ENCODE data around the gene VPS13C.
A peak's percentile ranks its signal among the peaks of the same experiment; 100 is the strongest.

The VPS13C gene

DNA sequence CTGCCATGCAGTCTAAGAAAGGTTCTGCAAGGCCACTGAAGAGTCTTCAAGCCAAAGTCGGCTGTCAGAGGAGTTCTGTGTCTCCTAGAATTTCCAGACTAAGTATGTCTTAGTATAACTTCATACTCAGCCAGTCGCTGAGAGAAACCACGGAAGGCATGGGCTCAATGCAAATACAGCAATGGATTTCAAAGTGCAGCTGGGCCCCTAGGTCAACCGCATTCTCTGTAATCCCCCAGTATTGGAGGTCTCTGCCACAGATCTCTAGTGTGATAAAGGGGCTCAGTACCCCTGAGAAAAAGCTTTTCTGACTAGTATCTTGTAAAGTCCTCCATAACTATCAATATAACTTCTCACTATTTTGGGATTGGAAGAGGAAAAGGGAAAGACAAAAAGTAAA, 208.3 kb downstream of the VPS13C start:
- Histone ChIP-seq H2BK15ac (ENCODE audit: low read depth, poor library complexity, severe bottlenecking) (no peak overlapping the region), H2BK120ac (ENCODE audit: low read depth, low read length) (no peak overlapping the region), H3K18ac (ENCODE audit: low read depth in 1 of 2, low read length in 2 of 2) (no peak overlapping the region), H3K36me3 (ENCODE audit: control insufficient read depth in 1 of 2, insufficient read depth in 2 of 2, low read depth in 1 of 2, low read length in 2 of 2) (peaks cover 7 to 45% of the 10 kb centered on the region in 2 experiments), H3K23ac (ENCODE audit: low read length in 2 of 2) (no peak overlapping the region), H3K14ac (ENCODE audit: low read length in 2 of 2) (no peak overlapping the region), H2AK5ac (ENCODE audit: low read length, severe bottlenecking) (no peak overlapping the region), H4K91ac (ENCODE audit: low read length) (no peak overlapping the region), H3K4me3 (ENCODE audit: insufficient read depth in 1 of 2, low read depth in 1 of 2, low read length in 2 of 2) (no peak overlapping the region), H3K27ac (ENCODE audit: low read length, poor library complexity, severe bottlenecking) (no peak overlapping the region), H3K9ac (ENCODE audit: low read length) (no peak overlapping the region), H3K27me3 (ENCODE audit: control insufficient read depth in 1 of 2, insufficient read depth in 1 of 2, low read length in 2 of 2) (no peaks in the 10 kb centered on the region), H3K9me3 (ENCODE audit: control insufficient read depth, low read length) (no peaks in the 10 kb centered on the region), H2AFZ (ENCODE audit: low read depth, low read length) (no peak overlapping the region), H3K4me2 (ENCODE audit: low read length, poor library complexity, severe bottlenecking) (no peak overlapping the region), H3K4ac (ENCODE audit: low read depth in 1 of 2, low read length in 2 of 2) (no peak overlapping the region), H3K79me1 (replicated peaks; ENCODE audit: low read length, poor library complexity, severe bottlenecking) (no peaks in the 10 kb centered on the region), H3K4me1 (ENCODE audit: control insufficient read depth, insufficient read depth, low read depth, low read length) (no peaks in the 10 kb centered on the region), H2BK5ac (ENCODE audit: low read depth, low read length, poor library complexity, severe bottlenecking) (no peak overlapping the region), H2BK12ac (ENCODE audit: low read length in 2 of 2) (no peak overlapping the region), H4K8ac (ENCODE audit: low read length) (no peak overlapping the region)
- no peak for DNase-seq
- WGBS: 93% methylated on average over 4 of the region's 4 CpGs

GRCh38 chr15:61849447-61849846, 210.8 kb downstream of the VPS13C start:
- Histone ChIP-seq H3K18ac (ENCODE audit: low read depth in 1 of 2, low read length in 2 of 2) (no peak overlapping the region), H3K36me3 (ENCODE audit: control insufficient read depth in 1 of 2, insufficient read depth in 2 of 2, low read depth in 1 of 2, low read length in 2 of 2) (peaks cover 7 to 30% of the 10 kb centered on the region in 2 experiments), H2BK5ac (ENCODE audit: low read depth, low read length, poor library complexity, severe bottlenecking) (no peak overlapping the region), H3K79me1 (replicated peaks; ENCODE audit: low read length, poor library complexity, severe bottlenecking) (no peaks in the 10 kb centered on the region), H3K4me2 (ENCODE audit: low read length, poor library complexity, severe bottlenecking) (no peak overlapping the region), H2AFZ (ENCODE audit: low read depth, low read length) (no peak overlapping the region), H3K4ac (ENCODE audit: low read depth in 1 of 2, low read length in 2 of 2) (no peak overlapping the region), H4K91ac (ENCODE audit: low read length) (no peak overlapping the region), H3K14ac (ENCODE audit: low read length in 2 of 2) (no peak overlapping the region), H3K27ac (ENCODE audit: low read length, poor library complexity, severe bottlenecking) (no peak overlapping the region), H2BK15ac (ENCODE audit: low read depth, poor library complexity, severe bottlenecking) (no peak overlapping the region), H4K8ac (ENCODE audit: low read length) (no peak overlapping the region), H3K27me3 (ENCODE audit: control insufficient read depth in 1 of 2, insufficient read depth in 1 of 2, low read length in 2 of 2) (no peaks in the 10 kb centered on the region), H3K9ac (ENCODE audit: low read length) (no peak overlapping the region), H3K23ac (ENCODE audit: low read length in 2 of 2) (no peak overlapping the region), H3K9me3 (ENCODE audit: control insufficient read depth, low read length) (no peaks in the 10 kb centered on the region), H2AK5ac (ENCODE audit: low read length, severe bottlenecking) (no peak overlapping the region), H2BK120ac (ENCODE audit: low read depth, low read length) (no peak overlapping the region), H3K4me3 (ENCODE audit: insufficient read depth in 1 of 2, low read depth in 1 of 2, low read length in 2 of 2) (no peak overlapping the region), H2BK12ac (ENCODE audit: low read length in 2 of 2) (no peak overlapping the region), H3K4me1 (ENCODE audit: control insufficient read depth, insufficient read depth, low read depth, low read length) (no peaks in the 10 kb centered on the region)
- WGBS: 100% methylated on average over 1 of the region's 1 CpG
- no peak for DNase-seq

DNA sequence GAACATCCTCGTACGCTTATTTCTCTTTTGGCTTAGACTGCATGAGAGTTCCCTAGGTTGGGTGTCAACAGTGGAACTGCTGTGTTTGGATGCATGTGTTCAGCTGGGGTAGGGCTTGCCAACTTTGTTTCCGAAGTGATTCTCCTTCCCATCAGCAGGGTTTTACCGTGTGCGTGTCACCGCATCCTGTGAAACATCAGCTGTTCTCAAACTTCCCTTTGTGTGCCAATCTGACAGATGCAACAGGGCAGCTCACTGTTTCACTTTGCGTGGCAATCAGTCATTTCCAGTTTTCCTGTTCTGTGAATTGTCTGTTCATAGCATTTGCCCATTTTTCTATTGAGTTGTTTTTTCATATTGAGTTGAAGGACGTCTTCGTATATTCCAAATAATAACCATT, 218.8 kb downstream of the VPS13C start:
- Histone ChIP-seq H4K91ac (ENCODE audit: low read length) (no peak overlapping the region), H3K79me1 (replicated peaks; ENCODE audit: low read length, poor library complexity, severe bottlenecking) (no peaks in the 10 kb centered on the region), H3K23ac (ENCODE audit: low read length in 2 of 2) (no peak overlapping the region), H3K27ac (ENCODE audit: low read length, poor library complexity, severe bottlenecking) (no peak overlapping the region), H3K9ac (ENCODE audit: low read length) (no peak overlapping the region), H2AK5ac (ENCODE audit: low read length, severe bottlenecking) (no peak overlapping the region), H3K18ac (ENCODE audit: low read depth in 1 of 2, low read length in 2 of 2) (no peak overlapping the region), H3K14ac (ENCODE audit: low read length in 2 of 2) (no peak overlapping the region), H3K36me3 (ENCODE audit: control insufficient read depth in 1 of 2, insufficient read depth in 2 of 2, low read depth in 1 of 2, low read length in 2 of 2) (no peaks in the 10 kb centered on the region), H2BK120ac (ENCODE audit: low read depth, low read length) (no peak overlapping the region), H3K4me1 (ENCODE audit: control insufficient read depth, insufficient read depth, low read depth, low read length) (peaks cover 9% of the 10 kb centered on the region), H2BK15ac (ENCODE audit: low read depth, poor library complexity, severe bottlenecking) (no peak overlapping the region), H3K27me3 (ENCODE audit: control insufficient read depth in 1 of 2, insufficient read depth in 1 of 2, low read length in 2 of 2) (peaks cover 4 to 13% of the 10 kb centered on the region in 2 experiments), H3K4me2 (ENCODE audit: low read length, poor library complexity, severe bottlenecking) (no peak overlapping the region), H3K4me3 (ENCODE audit: insufficient read depth in 1 of 2, low read depth in 1 of 2, low read length in 2 of 2) (no peak overlapping the region), H3K9me3 (ENCODE audit: control insufficient read depth, low read length) (no peaks in the 10 kb centered on the region), H2AFZ (ENCODE audit: low read depth, low read length) (no peak overlapping the region), H2BK12ac (ENCODE audit: low read length in 2 of 2) (no peak overlapping the region), H2BK5ac (ENCODE audit: low read depth, low read length, poor library complexity, severe bottlenecking) (no peak overlapping the region), H3K4ac (ENCODE audit: low read depth in 1 of 2, low read length in 2 of 2) (no peak overlapping the region), H4K8ac (ENCODE audit: low read length) (no peak overlapping the region)
- DNase-seq: no peak
- 93% methylated on average over 9 of the region's 9 CpGs for WGBS

- Histone ChIP-seq H3K9me3 (ENCODE audit: control insufficient read depth, low read length) (no peaks in the 10 kb centered on the region), H3K36me3 (ENCODE audit: control insufficient read depth in 1 of 2, insufficient read depth in 2 of 2, low read depth in 1 of 2, low read length in 2 of 2) (no peaks in the 10 kb centered on the region), H3K14ac (ENCODE audit: low read length in 2 of 2) (no peak overlapping the region), H3K4me3 (ENCODE audit: insufficient read depth in 1 of 2, low read depth in 1 of 2, low read length in 2 of 2) (no peak overlapping the region), H3K4ac (ENCODE audit: low read depth in 1 of 2, low read length in 2 of 2) (no peak overlapping the region), H4K91ac (ENCODE audit: low read length) (no peak overlapping the region), H3K23ac (ENCODE audit: low read length in 2 of 2) (no peak overlapping the region), H2BK12ac (ENCODE audit: low read length in 2 of 2) (no peak overlapping the region), H3K4me1 (ENCODE audit: control insufficient read depth, insufficient read depth, low read depth, low read length) (peaks cover 9% of the 10 kb centered on the region), H2BK5ac (ENCODE audit: low read depth, low read length, poor library complexity, severe bottlenecking) (no peak overlapping the region), H3K27me3 (ENCODE audit: control insufficient read depth in 1 of 2, insufficient read depth in 1 of 2, low read length in 2 of 2) (peaks cover 6 to 15% of the 10 kb centered on the region in 2 experiments), H4K8ac (ENCODE audit: low read length) (no peak overlapping the region), H2AFZ (ENCODE audit: low read depth, low read length) (no peak overlapping the region), H3K9ac (ENCODE audit: low read length) (no peak overlapping the region), H3K4me2 (ENCODE audit: low read length, poor library complexity, severe bottlenecking) (no peak overlapping the region), H2BK15ac (ENCODE audit: low read depth, poor library complexity, severe bottlenecking) (no peak overlapping the region), H3K79me1 (replicated peaks; ENCODE audit: low read length, poor library complexity, severe bottlenecking) (no peaks in the 10 kb centered on the region), H2AK5ac (ENCODE audit: low read length, severe bottlenecking) (peak overlapping the region; percentile 17), H3K27ac (ENCODE audit: low read length, poor library complexity, severe bottlenecking) (no peak overlapping the region), H2BK120ac (ENCODE audit: low read depth, low read length) (no peak overlapping the region), H3K18ac (ENCODE audit: low read depth in 1 of 2, low read length in 2 of 2) (no peak overlapping the region)
- DNase-seq: no peak
- WGBS: 87% methylated on average over 12 of the region's 12 CpGs
These were observed 220.2 kb downstream of the VPS13C start for GRCh38 chr15:61840090-61840489.
